ENCODE measurements around the gene CCDC167.
"Not testable (repeated sequence)": the region's sequence is repeated elsewhere in the genome, so short reads cannot be mapped to it uniquely, and the experiment has no call there.

CCDC167 gene

DNA sequence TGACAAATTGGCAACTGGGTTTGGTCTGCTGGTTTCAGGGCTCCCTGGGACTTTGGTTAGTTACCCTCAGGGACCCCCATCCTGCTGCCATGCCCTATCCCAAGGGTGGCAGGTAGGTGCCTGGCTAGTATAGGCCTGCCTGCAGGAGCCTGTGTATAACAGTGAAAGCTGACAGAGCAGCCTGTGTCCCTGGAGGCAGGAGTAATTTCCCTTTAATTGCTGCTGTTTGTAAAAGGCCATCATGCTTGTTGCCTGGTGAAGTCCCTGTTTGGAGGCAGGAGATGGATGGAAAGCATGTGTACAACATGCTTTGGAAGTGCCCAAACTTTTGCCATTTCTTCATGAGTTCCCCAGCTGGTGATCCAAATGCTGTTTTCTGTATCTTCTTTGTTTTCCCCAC is 36.6 kb downstream of the CCDC167 start:
- DNase-seq (ENCODE audit: low read depth): no peak

- no peak for DNase-seq (ENCODE audit: low read depth)
These were observed 38.9 kb downstream of the CCDC167 start for GRCh38 chr6:37460805-37461204.

DNA sequence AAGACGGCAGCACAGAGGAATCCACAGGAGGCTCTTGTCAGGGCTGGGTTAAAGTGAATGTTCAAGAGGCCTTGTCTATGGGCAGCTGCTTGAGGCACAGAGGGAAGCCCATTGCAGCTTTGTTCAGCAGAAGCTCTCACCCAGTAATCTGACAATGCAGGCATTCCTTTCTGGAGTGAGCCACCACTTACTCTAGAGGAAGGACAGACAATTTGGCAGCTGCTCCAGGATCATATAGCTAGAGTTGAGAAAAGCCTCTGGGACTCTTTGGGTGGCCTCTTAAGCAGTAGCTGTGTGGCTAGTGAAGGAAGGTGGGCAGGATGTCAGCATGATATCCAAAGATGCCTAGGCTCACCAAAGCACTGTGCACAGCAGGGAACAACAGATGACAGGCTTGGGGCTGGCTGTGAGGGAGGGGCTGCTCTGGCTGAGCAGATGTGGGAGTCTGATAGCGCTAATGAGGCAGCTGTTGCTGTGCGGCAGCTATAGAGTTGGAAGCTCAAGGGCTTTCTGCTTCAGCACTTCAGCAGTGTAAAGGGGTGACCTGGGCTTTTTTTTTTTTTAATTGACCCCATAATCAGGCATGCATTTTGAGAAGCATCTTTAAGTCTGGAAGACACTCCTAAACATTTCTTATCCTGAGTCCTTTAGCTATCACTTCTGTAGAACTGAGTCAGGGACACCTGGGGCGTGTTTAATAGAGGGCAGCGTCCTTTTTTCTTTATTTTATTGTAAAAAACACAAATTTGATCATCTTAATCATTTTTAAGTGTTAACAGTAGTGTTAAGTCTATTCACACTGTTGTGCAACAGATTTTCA is 39.5 kb downstream of the CCDC167 start:
- no peak for DNase-seq (ENCODE audit: low read depth)

DNA sequence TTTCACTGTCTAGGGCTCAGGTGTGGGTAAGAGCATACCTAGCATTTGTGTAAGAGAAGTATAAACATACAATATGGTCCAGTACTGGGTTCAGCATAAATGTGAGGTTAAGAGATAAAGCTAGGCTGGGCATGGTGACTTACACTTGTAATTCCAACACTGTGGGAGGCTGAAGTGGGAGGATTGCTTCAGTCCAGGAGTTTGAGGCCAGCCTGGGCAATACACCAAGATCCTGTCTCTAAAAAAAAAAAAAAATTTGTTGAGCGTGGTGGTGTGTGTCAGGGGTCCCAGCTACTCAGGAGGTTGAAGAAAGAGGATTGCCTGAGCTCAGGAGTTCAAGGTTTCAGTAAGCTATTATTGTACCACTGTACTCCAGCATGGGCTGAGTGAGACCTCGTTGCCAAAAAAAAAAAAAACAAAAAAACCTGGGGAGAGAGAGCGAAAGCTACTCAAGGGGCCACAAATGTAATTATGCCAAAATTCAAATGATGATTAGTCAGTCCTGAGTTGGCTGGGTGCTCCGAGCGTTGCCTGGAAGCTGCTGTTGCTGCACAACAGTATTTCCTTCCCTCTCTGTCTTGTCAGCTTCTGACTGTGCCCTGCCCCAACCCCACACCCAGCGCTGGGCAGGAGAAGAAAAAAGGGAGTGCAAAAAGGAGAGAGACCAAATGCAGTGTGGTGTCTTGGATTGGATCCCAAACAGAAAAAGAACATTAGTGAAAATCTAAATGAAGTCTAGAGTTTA is 42.7 kb downstream of the CCDC167 start:
- peak; percentile 41 for DNase-seq (ENCODE audit: low read depth)

DNA sequence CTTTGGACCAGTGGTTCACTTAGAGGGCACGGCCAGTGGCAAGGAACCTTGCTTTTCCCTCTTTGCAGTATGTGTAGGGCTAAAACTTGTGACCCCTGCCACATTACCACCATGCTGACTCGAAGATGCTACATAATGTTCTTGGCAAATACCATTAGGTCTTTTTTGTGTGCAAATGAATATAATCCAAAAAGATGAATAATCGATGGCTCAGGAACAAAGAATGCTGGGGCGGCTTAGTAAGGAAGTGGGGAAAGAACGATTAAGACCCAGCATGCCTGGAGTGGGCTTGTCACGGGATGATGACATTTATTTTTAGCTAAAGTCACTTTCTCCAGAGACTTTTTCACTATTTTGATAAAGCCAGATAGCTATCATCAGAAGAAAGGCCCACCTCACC is 43.6 kb downstream of the CCDC167 start:
- no peak for DNase-seq (ENCODE audit: low read depth)

GRCh38 chr6:37454420-37455140 is 45.1 kb downstream of the CCDC167 start:
- DNase-seq (ENCODE audit: low read depth): no peak

- DNase-seq (ENCODE audit: low read depth): no peak
These were observed 47.2 kb downstream of the CCDC167 start for GRCh38 chr6:37452522-37452921.

- DNase-seq (ENCODE audit: low read depth): no peak
These were observed 48.1 kb downstream of the CCDC167 start for GRCh38 chr6:37451441-37452193.

GRCh38 chr6:37449984-37450383 is 49.7 kb downstream of the CCDC167 start:
- no peak for DNase-seq (ENCODE audit: low read depth)

GRCh38 chr6:37443216-37443542 is 56.5 kb downstream of the CCDC167 start:
- not testable (repeated sequence) for DNase-seq (ENCODE audit: low read depth)

DNA sequence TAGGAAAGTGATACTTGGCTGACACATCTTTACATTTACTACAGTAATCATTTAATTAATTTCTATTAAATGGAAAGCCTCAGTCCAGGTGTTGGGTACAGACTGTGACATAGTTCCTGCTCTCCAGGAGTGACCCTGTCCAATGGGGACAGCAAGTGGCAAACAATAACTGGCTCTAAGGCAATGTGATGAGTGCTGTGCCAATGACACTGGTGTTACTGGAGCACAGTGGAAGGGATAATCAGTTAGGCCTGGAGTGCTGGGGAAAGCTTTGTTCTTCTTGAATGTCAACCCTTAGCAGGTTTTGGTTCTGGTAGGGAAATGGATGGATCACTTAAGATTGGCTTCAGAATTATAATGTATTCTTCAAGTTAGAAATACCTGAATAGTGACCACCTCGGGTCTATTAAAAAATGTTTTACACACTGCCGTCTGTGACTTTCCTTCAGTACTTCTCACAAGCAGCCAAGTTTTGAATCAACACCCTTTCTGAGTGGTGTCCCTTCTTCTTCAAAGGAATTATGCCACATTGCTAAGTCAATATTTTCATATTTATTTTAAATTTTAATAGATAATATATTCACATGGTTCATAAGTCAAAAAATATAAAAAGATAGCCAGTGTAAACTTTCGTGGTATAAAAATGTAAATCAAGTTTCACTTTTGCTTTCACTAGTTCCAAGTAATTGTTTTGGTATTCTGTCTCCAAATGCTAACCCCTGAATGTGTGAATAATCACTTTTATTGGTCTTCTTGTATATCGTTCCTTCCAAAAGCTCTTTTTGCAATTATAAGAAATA is 57.1 kb downstream of the CCDC167 start:
- DNase-seq (ENCODE audit: low read depth): no peak

DNA sequence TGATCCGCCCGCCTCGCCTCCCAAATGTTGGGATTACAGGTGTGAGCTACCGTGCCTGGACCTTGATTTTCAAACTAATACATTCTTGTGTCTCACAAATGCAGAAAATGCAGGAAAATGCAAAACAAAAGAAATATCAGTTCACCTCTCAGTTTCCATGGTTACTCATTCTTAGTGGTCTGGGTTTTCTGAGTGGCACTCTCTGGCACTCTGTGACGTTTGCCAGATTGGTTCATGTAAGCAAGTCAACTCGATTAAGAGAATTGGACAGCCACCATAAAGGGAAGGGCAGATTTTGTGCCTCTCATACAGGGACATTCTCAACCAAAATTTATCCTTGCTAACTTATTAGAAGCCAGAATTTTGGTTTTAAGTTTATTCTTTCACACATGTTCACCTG is 58.0 kb downstream of the CCDC167 start:
- DNase-seq (ENCODE audit: low read depth): no peak

DNA sequence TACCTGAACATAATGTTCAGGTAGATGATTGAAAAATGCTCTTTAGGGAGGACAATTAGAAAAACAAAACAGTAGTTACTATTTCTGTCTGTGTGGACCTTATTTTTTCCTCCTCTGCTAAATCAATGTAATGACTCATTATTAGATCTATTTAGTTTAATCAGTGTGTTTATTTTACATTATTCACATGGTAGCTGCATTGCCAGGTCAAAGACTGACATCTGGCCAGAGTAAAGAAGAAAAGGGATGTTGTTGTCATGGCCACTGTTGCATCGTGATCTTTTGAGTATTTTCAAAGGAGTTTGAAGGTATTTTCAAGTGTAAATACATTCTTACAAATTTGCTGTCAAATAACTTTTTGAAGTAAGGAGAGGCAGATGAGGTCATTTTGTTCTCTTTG is 60.8 kb downstream of the CCDC167 start:
- DNase-seq (ENCODE audit: low read depth): no peak

GRCh38 chr6:37435816-37436215 is 63.9 kb downstream of the CCDC167 start:
- no peak for DNase-seq (ENCODE audit: low read depth)

- no peak for DNase-seq (ENCODE audit: low read depth)
These were observed 64.3 kb downstream of the CCDC167 start for GRCh38 chr6:37435373-37435772.

GRCh38 chr6:37433657-37434271 is 65.9 kb downstream of the CCDC167 start:
- no peak for DNase-seq (ENCODE audit: low read depth)

All from non-pigmented ciliary epithelial cell (primary cell).